ENCODE data around the gene NFE2.

GRCh38 chr12:54296393-54297099 lies 4.3 kb downstream of the NFE2 start:
- TF ChIP-seq POLR2A (IDR thresholded peaks at IDR 0.05; ENCODE audit: low read length) (no peak), GATA1 (IDR thresholded peaks at IDR 0.05; ENCODE audit: low read depth, low read length) (no peak)
